Measurements from ENCODE around the gene SSBP3. TPM values are rescaled to one million over a fixed set of nuclear protein-coding genes. Genes with fewer than 3 reads are reported as not detected.
A peak's percentile ranks its signal among the peaks of the same experiment; 100 is the strongest.

Gene SSBP3
- total and polyA plus RNA-seq, 2 experiments from 2014 or later, result 47.4 to 68.6 TPM

- TF ChIP-seq, protein P1, sequence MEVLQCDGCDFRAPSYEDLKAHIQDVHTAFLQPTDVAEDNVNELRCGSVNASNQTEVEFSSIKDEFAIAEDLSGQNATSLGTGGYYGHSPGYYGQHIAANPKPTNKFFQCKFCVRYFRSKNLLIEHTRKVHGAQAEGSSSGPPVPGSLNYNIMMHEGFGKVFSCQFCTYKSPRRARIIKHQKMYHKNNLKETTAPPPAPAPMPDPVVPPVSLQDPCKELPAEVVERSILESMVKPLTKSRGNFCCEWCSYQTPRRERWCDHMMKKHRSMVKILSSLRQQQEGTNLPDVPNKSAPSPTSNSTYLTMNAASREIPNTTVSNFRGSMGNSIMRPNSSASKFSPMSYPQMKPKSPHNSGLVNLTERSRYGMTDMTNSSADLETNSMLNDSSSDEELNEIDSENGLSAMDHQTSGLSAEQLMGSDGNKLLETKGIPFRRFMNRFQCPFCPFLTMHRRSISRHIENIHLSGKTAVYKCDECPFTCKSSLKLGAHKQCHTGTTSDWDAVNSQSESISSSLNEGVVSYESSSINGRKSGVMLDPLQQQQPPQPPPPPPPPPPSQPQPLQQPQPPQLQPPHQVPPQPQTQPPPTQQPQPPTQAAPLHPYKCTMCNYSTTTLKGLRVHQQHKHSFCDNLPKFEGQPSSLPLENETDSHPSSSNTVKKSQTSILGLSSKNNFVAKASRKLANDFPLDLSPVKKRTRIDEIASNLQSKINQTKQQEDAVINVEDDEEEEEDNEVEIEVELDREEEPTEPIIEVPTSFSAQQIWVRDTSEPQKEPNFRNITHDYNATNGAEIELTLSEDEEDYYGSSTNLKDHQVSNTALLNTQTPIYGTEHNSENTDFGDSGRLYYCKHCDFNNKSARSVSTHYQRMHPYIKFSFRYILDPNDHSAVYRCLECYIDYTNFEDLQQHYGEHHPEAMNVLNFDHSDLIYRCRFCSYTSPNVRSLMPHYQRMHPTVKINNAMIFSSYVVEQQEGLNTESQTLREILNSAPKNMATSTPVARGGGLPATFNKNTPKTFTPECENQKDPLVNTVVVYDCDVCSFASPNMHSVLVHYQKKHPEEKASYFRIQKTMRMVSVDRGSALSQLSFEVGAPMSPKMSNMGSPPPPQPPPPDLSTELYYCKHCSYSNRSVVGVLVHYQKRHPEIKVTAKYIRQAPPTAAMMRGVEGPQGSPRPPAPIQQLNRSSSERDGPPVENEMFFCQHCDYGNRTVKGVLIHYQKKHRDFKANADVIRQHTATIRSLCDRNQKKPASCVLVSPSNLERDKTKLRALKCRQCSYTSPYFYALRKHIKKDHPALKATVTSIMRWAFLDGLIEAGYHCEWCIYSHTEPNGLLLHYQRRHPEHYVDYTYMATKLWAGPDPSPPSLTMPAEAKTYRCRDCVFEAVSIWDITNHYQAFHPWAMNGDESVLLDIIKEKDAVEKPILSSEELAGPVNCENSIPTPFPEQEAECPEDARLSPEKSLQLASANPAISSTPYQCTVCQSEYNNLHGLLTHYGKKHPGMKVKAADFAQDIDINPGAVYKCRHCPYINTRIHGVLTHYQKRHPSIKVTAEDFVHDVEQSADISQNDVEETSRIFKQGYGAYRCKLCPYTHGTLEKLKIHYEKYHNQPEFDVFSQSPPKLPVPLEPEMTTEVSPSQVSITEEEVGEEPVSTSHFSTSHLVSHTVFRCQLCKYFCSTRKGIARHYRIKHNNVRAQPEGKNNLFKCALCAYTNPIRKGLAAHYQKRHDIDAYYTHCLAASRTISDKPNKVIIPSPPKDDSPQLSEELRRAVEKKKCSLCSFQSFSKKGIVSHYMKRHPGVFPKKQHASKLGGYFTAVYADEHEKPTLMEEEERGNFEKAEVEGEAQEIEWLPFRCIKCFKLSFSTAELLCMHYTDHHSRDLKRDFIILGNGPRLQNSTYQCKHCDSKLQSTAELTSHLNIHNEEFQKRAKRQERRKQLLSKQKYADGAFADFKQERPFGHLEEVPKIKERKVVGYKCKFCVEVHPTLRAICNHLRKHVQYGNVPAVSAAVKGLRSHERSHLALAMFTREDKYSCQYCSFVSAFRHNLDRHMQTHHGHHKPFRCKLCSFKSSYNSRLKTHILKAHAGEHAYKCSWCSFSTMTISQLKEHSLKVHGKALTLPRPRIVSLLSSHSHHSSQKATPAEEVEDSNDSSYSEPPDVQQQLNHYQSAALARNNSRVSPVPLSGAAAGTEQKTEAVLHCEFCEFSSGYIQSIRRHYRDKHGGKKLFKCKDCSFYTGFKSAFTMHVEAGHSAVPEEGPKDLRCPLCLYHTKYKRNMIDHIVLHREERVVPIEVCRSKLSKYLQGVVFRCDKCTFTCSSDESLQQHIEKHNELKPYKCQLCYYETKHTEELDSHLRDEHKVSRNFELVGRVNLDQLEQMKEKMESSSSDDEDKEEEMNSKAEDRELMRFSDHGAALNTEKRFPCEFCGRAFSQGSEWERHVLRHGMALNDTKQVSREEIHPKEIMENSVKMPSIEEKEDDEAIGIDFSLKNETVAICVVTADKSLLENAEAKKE (CRISPR knock-in tag; IDR thresholded peaks at IDR 0.05), result no peak
- no peak for TF ChIP-seq NANOG (IDR thresholded peaks at IDR 0.05; ENCODE audit: borderline replicate concordance)
Observed at GRCh38 chr1:54274881-54275280, 131.3 kb downstream of the SSBP3 start (continued).

GRCh38 chr1:54274448-54274847, 131.7 kb downstream of the SSBP3 start:
- DNase-seq (ENCODE audit: low spot score) (no peak), ATAC-seq (peak; percentile 8)
- no peak overlapping the region for H3K27ac Mint-ChIP-seq
- peaks cover 33% of the 10 kb centered on the region for H3K27me3 Mint-ChIP-seq (ENCODE audit: insufficient read depth, low read depth, poor library complexity)
- H3K36me3 Mint-ChIP-seq (ENCODE audit: low read depth), result peaks cover 13% of the 10 kb centered on the region
- Histone ChIP-seq H3K4me2 (no peak overlapping the region), H3K27me3 (ENCODE audit: insufficient read depth) (no peaks in the 10 kb centered on the region), H3K4me1 (ENCODE audit: insufficient read depth) (peaks cover 37% of the 10 kb centered on the region), H3F3A (replicated peaks; ENCODE audit: low read depth) (0 out of 2 replicates have a peak, but pooled peaks cover 5% of the 10 kb centered on the region), H3K4me3 (no peak overlapping the region), H3K79me2 (replicated peaks; ENCODE audit: insufficient read depth) (peaks cover 76% of the 10 kb centered on the region), H3K9me2 (ENCODE audit: insufficient read depth) (no peaks in the 10 kb centered on the region), H3K27ac (ENCODE audit: low read depth) (no peak overlapping the region), H3K36me3 (ENCODE audit: insufficient read depth) (no peaks in the 10 kb centered on the region; the same call in 1 of the 2 replicates), H2AFZ (no peak overlapping the region), H4K20me1 (replicated peaks; ENCODE audit: insufficient read depth) (peaks cover 26% of the 10 kb centered on the region)
- no peaks in the 10 kb centered on the region for H3K9me3 Mint-ChIP-seq
- peaks cover 50% of the 10 kb centered on the region for H3K4me1 Mint-ChIP-seq
- H3K4me3 Mint-ChIP-seq, result no peak overlapping the region; the same call in 2 of the 3 replicates
- TF ChIP-seq, protein P2, sequence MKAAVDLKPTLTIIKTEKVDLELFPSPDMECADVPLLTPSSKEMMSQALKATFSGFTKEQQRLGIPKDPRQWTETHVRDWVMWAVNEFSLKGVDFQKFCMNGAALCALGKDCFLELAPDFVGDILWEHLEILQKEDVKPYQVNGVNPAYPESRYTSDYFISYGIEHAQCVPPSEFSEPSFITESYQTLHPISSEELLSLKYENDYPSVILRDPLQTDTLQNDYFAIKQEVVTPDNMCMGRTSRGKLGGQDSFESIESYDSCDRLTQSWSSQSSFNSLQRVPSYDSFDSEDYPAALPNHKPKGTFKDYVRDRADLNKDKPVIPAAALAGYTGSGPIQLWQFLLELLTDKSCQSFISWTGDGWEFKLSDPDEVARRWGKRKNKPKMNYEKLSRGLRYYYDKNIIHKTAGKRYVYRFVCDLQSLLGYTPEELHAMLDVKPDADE (IDR thresholded peaks at IDR 0.05), result no peak
- peak in 1 of 2 experiments; percentile 42; a peak in 2 of 4 replicates for TF ChIP-seq CTCF (conservative IDR thresholded peaks at IDR 0.05; ENCODE audit: low read depth in 2 of 2)
- TF ChIP-seq CREB1 (CRISPR knock-in tag; IDR thresholded peaks at IDR 0.05; ENCODE audit: low read depth), result no peak
- no peak for TF ChIP-seq POLR2AphosphoS5 (IDR thresholded peaks at IDR 0.05; ENCODE audit: low read depth)
- no peak for TF ChIP-seq EZH2phosphoT487 (IDR thresholded peaks at IDR 0.05; ENCODE audit: unreplicated experiment)
- TF ChIP-seq EZH2 (IDR thresholded peaks at IDR 0.05; ENCODE audit: low read depth, unreplicated experiment), result no peak
